ENCODE results near the gene ZDHHC11B.

ZDHHC11B gene

DNA sequence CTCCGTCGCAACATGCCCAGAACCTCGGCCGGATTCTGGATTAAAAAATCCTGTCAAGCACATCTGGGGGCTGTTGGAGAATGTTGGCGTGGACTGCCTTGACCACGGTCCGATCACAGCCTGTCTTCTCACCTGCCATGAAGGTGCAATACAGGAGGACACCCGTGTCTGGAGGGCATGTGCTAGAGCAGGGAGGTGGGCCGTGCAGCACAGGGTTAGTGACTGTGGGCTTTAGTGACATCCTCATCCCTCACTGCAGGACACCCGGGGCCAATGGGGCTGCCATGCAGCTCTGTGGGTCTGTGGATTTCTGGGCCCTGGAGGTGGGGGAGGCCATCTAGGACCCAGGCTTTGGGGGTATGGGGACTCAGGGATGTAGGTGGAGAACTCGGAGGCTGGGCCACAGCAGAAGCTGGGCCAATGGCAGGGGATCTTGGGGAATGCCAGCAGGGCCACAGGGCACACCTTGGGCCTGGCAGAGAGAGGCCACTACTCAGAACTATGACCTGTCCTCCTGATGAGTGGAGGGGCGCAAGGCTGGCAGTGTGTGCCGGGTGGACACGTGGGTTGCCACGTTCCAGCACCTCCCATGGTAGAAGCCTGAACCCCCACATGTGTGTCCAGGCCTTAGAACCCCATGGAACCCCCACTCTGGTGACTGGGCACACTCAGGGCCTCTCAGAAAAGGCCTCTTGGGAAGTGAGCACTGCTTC lies 23.3 kb downstream of the ZDHHC11B start:
- no peak for DNase-seq (ENCODE audit: extremely low read depth, insufficient read length)
- no peak for TF ChIP-seq CTCF (IDR thresholded peaks at IDR 0.05; ENCODE audit: insufficient read depth, low read length, poor library complexity, severe bottlenecking)
- H3K36me3 ChIP-seq (ENCODE audit: control insufficient read depth, insufficient read depth, low read length): no peaks in the 10 kb centered on the region
- H3K4me3 ChIP-seq (replicated peaks; ENCODE audit: low read depth, low read length): no peak overlapping the region
- no peaks in the 10 kb centered on the region; the same call in 1 of the 2 replicates for H3K27me3 ChIP-seq (replicated peaks; ENCODE audit: control insufficient read depth, insufficient read depth, low read length)

- Histone ChIP-seq H3K36me3 (ENCODE audit: control insufficient read depth, insufficient read depth, low read length) (no peaks in the 10 kb centered on the region), H3K27me3 (replicated peaks; ENCODE audit: control insufficient read depth, insufficient read depth, low read length) (no peaks in the 10 kb centered on the region; the same call in 1 of the 2 replicates), H3K4me3 (replicated peaks; ENCODE audit: low read depth, low read length) (no peak overlapping the region)
- no peak for DNase-seq (ENCODE audit: extremely low read depth, insufficient read length)
- TF ChIP-seq CTCF (IDR thresholded peaks at IDR 0.05; ENCODE audit: insufficient read depth, low read length, poor library complexity, severe bottlenecking): no peak
Measured at GRCh38 chr5:760363-761058, 24.0 kb downstream of the ZDHHC11B start.

GRCh38 chr5:759781-760362 lies 24.7 kb downstream of the ZDHHC11B start:
- Histone ChIP-seq H3K36me3 (ENCODE audit: control insufficient read depth, insufficient read depth, low read length) (no peaks in the 10 kb centered on the region), H3K4me3 (replicated peaks; ENCODE audit: low read depth, low read length) (no peak overlapping the region), H3K27me3 (replicated peaks; ENCODE audit: control insufficient read depth, insufficient read depth, low read length) (no peaks in the 10 kb centered on the region; the same call in 1 of the 2 replicates)
- no peak for DNase-seq (ENCODE audit: extremely low read depth, insufficient read length)
- no peak for TF ChIP-seq CTCF (IDR thresholded peaks at IDR 0.05; ENCODE audit: insufficient read depth, low read length, poor library complexity, severe bottlenecking)

DNA sequence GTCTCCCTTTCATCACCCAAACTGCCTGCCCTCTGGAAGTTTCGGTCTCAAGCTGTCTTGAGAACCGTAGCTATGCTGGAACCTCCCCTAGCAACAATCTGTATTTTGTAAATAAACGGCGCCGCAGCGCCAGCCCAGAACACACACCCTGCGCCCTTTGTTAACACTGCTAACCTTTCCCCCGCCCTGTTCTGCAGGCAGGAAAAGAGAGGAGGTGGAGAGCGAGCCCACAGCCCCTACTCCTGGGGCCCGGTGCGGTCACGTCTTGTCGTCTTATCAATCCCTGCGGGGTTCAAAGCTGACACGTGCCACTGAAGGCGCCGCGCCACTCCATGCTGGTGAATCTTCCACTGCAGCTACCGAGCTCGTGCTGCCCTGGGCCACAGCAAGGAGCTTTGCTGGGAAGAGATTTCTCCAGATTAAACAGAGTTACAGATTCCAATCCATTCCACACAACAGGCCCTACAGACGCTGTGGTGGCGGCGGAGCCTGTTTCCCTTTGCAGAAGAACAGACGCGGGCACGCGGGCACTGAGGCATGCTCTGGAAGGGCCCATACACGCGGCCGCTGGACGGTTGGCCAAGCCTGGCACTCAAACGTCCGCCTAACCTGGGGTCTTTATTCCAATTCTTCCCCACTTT lies 25.3 kb downstream of the ZDHHC11B start:
- H3K4me3 ChIP-seq (replicated peaks; ENCODE audit: low read depth, low read length): no peak overlapping the region
- H3K27me3 ChIP-seq (replicated peaks; ENCODE audit: control insufficient read depth, insufficient read depth, low read length): no peaks in the 10 kb centered on the region; the same call in 1 of the 2 replicates
- DNase-seq (ENCODE audit: extremely low read depth, insufficient read length): no peak
- no peak for TF ChIP-seq CTCF (IDR thresholded peaks at IDR 0.05; ENCODE audit: insufficient read depth, low read length, poor library complexity, severe bottlenecking)
- no peaks in the 10 kb centered on the region for H3K36me3 ChIP-seq (ENCODE audit: control insufficient read depth, insufficient read depth, low read length)

- H3K27me3 ChIP-seq (replicated peaks; ENCODE audit: control insufficient read depth, insufficient read depth, low read length): no peaks in the 10 kb centered on the region; the same call in 1 of the 2 replicates
- no peaks in the 10 kb centered on the region for H3K36me3 ChIP-seq (ENCODE audit: control insufficient read depth, insufficient read depth, low read length)
- no peak for TF ChIP-seq CTCF (IDR thresholded peaks at IDR 0.05; ENCODE audit: insufficient read depth, low read length, poor library complexity, severe bottlenecking)
- H3K4me3 ChIP-seq (replicated peaks; ENCODE audit: low read depth, low read length): no peak overlapping the region
- no peak for DNase-seq (ENCODE audit: extremely low read depth, insufficient read length)
Measured at GRCh38 chr5:758698-759053, 25.9 kb downstream of the ZDHHC11B start.
